Measurements from ENCODE around the gene STX2.

Gene STX2

GRCh38 chr12:130831246-130831645, 7.8 kb downstream of the STX2 start:
- no peak for DNase-seq (ENCODE audit: low read depth)

- DNase-seq (ENCODE audit: low read depth), result no peak
Observed at GRCh38 chr12:130830246-130830551, 8.9 kb downstream of the STX2 start.

- no peak for DNase-seq (ENCODE audit: low read depth)
Observed at GRCh38 chr12:130829391-130830245, 9.4 kb downstream of the STX2 start.

GRCh38 chr12:130828895-130829294, 10.2 kb downstream of the STX2 start:
- DNase-seq (ENCODE audit: low read depth), result no peak

- DNase-seq (ENCODE audit: low read depth), result no peak
Observed at GRCh38 chr12:130827432-130827831, 11.6 kb downstream of the STX2 start.

- DNase-seq (ENCODE audit: low read depth), result peak; percentile 42
Observed at GRCh38 chr12:130826151-130826801, 12.8 kb downstream of the STX2 start.

- no peak for DNase-seq (ENCODE audit: low read depth)
Observed at GRCh38 chr12:130825771-130826150, 13.3 kb downstream of the STX2 start.

GRCh38 chr12:130819681-130820080, 19.4 kb downstream of the STX2 start:
- no peak for DNase-seq (ENCODE audit: low read depth)

GRCh38 chr12:130818635-130819576, 20.1 kb downstream of the STX2 start:
- DNase-seq (ENCODE audit: low read depth), result peak; percentile 53

GRCh38 chr12:130818272-130818634, 20.8 kb downstream of the STX2 start:
- DNase-seq (ENCODE audit: low read depth), result no peak

GRCh38 chr12:130817804-130818203, 21.2 kb downstream of the STX2 start:
- DNase-seq (ENCODE audit: low read depth), result no peak

GRCh38 chr12:130816097-130816496, 23.0 kb downstream of the STX2 start:
- no peak for DNase-seq (ENCODE audit: low read depth)

GRCh38 chr12:130815028-130815741, 23.9 kb downstream of the STX2 start:
- DNase-seq (ENCODE audit: low read depth), result no peak

GRCh38 chr12:130813949-130814348, 25.1 kb downstream of the STX2 start:
- DNase-seq (ENCODE audit: low read depth), result no peak

GRCh38 chr12:130813436-130813835, 25.6 kb downstream of the STX2 start:
- DNase-seq (ENCODE audit: low read depth), result no peak

GRCh38 chr12:130809791-130810190, 29.3 kb downstream of the STX2 start:
- DNase-seq (ENCODE audit: low read depth), result no peak

GRCh38 chr12:130807309-130807708, 31.7 kb downstream of the STX2 start:
- no peak for DNase-seq (ENCODE audit: low read depth)

GRCh38 chr12:130806574-130806973, 32.5 kb downstream of the STX2 start:
- DNase-seq (ENCODE audit: low read depth), result no peak

- DNase-seq (ENCODE audit: low read depth), result no peak
Observed at GRCh38 chr12:130805635-130806034, 33.4 kb downstream of the STX2 start.

GRCh38 chr12:130804216-130804615, 34.8 kb downstream of the STX2 start:
- DNase-seq (ENCODE audit: low read depth), result no peak

GRCh38 chr12:130803702-130804101, 35.3 kb downstream of the STX2 start:
- DNase-seq (ENCODE audit: low read depth), result no peak

- no peak for DNase-seq (ENCODE audit: low read depth)
Observed at GRCh38 chr12:130800312-130800711, 38.7 kb downstream of the STX2 start.
